Gastrocnemius medialis (tissue), 4 donors: ENCODE measurements around the gene NRG3. TPM values are rescaled to one million over a fixed set of nuclear protein-coding genes. Genes with fewer than 3 reads are reported as not detected.

ENCODE experiments used
- ATAC-seq, 2 donors: fragments of 150-250 bp; one replicate each; pipeline ENCODE4 v1.9.1; 2016
- DNase-seq, 2 donors: peaks; one replicate each; pipeline ENCODE4 v3.0.0-alpha.2; 2019
- H3K27ac ChIP-seq, 4 donors: fragments of 200-600 bp; sonication (generic); 1 replicate in 1 of 4; 2 replicates in 3 of 4; pipeline ENCODE4 v1.5.1; 2016 to 2018; ENCODE audit warnings: mild to moderate bottlenecking in 2 of 4, moderate library complexity in 1 of 4
- H3K27me3 ChIP-seq, 3 donors: fragments of 200-600 bp; sonication (generic) in 2 of 3; 1 replicate in 1 of 3; 2 replicates in 2 of 3; pipeline versions ENCODE4 v1.5.1 to v1.6.0; 2016 to 2019; ENCODE audit warnings: mild to moderate bottlenecking in 1 of 3, moderate library complexity in 1 of 3
- H3K36me3 ChIP-seq, 2 donors: fragments of 200-600 bp; sonication (generic) in 1 of 2; one replicate each; pipeline ENCODE4 v1.5.1; 2017 to 2018
- H3K4me1 ChIP-seq, 2 donors: fragments of 200-600 bp; sonication (generic) in 1 of 2; one replicate each; pipeline ENCODE4 v1.5.1; 2016 to 2017; ENCODE audit warnings: mild to moderate bottlenecking in 2 of 2
- H3K4me3 ChIP-seq, 4 donors: fragments of 200-600 bp; sonication (generic) in 3 of 4; 1 replicate in 1 of 4; 2 replicates in 3 of 4; pipeline ENCODE4 v1.5.1; 2016 to 2019; ENCODE audit warnings: mild to moderate bottlenecking in 2 of 4
- H3K9me3 ChIP-seq, 3 donors: fragments of 200-600 bp; sonication (generic) in 2 of 3; 1 replicate in 1 of 3; 2 replicates in 2 of 3; pipeline ENCODE4 v1.5.1; 2016 to 2019
- CTCF ChIP-seq, 5 experiments: fragments of 450-650 bp in 3 of 5; fragments of 200-600 bp in 2 of 5; sonication (generic) in 2 of 5; IDR thresholded peaks in 4 of 5; conservative IDR thresholded peaks in 1 of 5; 1 replicate in 4 of 5; 2 replicates in 1 of 5; pipeline ENCODE4 v1.5.1; 2016 to 2019; ENCODE audit warnings: antibody characterized with exemption in 5 of 5, mild to moderate bottlenecking in 3 of 5, moderate library complexity in 3 of 5
- POLR2A ChIP-seq, 2 donors: fragments of 450-650 bp; IDR thresholded peaks; one replicate each; pipeline ENCODE4 v1.6.1; 2017; ENCODE audit warnings: antibody characterized with exemption in 2 of 2, mild to moderate bottlenecking in 2 of 2, moderate library complexity in 2 of 2
- in situ Hi-C, 4 donors: fragments of 200-750 bp; cut with MboI; loops; one replicate each; pipeline versions ENCODE4 v1.15.0 to v1.8.0; 2017; ENCODE audit warnings: low sequenced_read_pairs in 4 of 4
- intact Hi-C: fragments of 100-400 bp; cut with DNase I; formaldehyde crosslinking; loops from one replicate; pipeline ENCODE4 v1.15.1; 2023; ENCODE audit warnings: low total_unique reads
- total RNA-seq, 4 donors: library from RNA; depleted of rRNA; stranded (reverse); fragments of >200 nt; gene quantifications; one replicate each; pipeline versions ENCODE4 v1.1.0 to v1.2.3, GENCODE V29; 2016

Gene NRG3
- total RNA-seq, 4 donors from 2014 or later: not detected

GRCh38 chr10:82308641-82309040 is 433.6 kb downstream of the NRG3 start:
- ATAC-seq: no peak

GRCh38 chr10:82310839-82311238 is 435.8 kb downstream of the NRG3 start:
- in situ Hi-C loops: no loop called here
- H3K27me3 ChIP-seq: no peaks in the 10 kb centered on the region
- intact Hi-C loops: no loop called here
- DNase-seq (no peak), ATAC-seq (no peak)
- no peak overlapping the region for H3K27ac ChIP-seq
- H3K9me3 ChIP-seq: no peaks in the 10 kb centered on the region
- no peaks in the 10 kb centered on the region for H3K36me3 ChIP-seq
- H3K4me1 ChIP-seq: no peaks in the 10 kb centered on the region
- TF ChIP-seq POLR2A (IDR thresholded peaks at IDR 0.05) (no peak), CTCF (IDR thresholded peaks at IDR 0.05 in 4 of 5, conservative IDR thresholded peaks at IDR 0.05 in 1 of 5) (no peak)
- H3K4me3 ChIP-seq: no peak overlapping the region

More at GRCh38 chr10:82308641-82309040, 433.6 kb downstream of the NRG3 start:
- in situ Hi-C loops (no loop called here), intact Hi-C loops (no loop called here)
- Histone ChIP-seq H3K36me3 (no peaks in the 10 kb centered on the region), H3K4me3 (no peak overlapping the region), H3K9me3 (no peaks in the 10 kb centered on the region), H3K27me3 (no peaks in the 10 kb centered on the region), H3K4me1 (no peaks in the 10 kb centered on the region), H3K27ac (no peak overlapping the region)
- TF ChIP-seq CTCF (IDR thresholded peaks at IDR 0.05 in 4 of 5, conservative IDR thresholded peaks at IDR 0.05 in 1 of 5) (no peak), POLR2A (IDR thresholded peaks at IDR 0.05) (no peak)
- DNase-seq: no peak

GRCh38 chr10:82313401-82313800 is 438.4 kb downstream of the NRG3 start:
- H3K27me3 ChIP-seq: no peaks in the 10 kb centered on the region
- H3K27ac ChIP-seq: no peak overlapping the region
- intact Hi-C loops: no loop called here
- TF ChIP-seq CTCF (IDR thresholded peaks at IDR 0.05 in 4 of 5, conservative IDR thresholded peaks at IDR 0.05 in 1 of 5) (no peak), POLR2A (IDR thresholded peaks at IDR 0.05) (no peak)
- H3K9me3 ChIP-seq: no peaks in the 10 kb centered on the region
- DNase-seq: no peak
- no peak overlapping the region for H3K4me3 ChIP-seq
- no peak for ATAC-seq
- H3K36me3 ChIP-seq: no peaks in the 10 kb centered on the region
- in situ Hi-C loops: no loop called here
- H3K4me1 ChIP-seq: no peaks in the 10 kb centered on the region

GRCh38 chr10:82318534-82318933 is 443.5 kb downstream of the NRG3 start:
- no peak for DNase-seq
- no peaks in the 10 kb centered on the region for H3K4me1 ChIP-seq
- in situ Hi-C loops (no loop called here), intact Hi-C loops (no loop called here)
- TF ChIP-seq POLR2A (IDR thresholded peaks at IDR 0.05): no peak
- no peak for TF ChIP-seq CTCF (IDR thresholded peaks at IDR 0.05 in 4 of 5, conservative IDR thresholded peaks at IDR 0.05 in 1 of 5)
- H3K27me3 ChIP-seq: no peaks in the 10 kb centered on the region
- H3K9me3 ChIP-seq: no peaks in the 10 kb centered on the region
- no peak for ATAC-seq
- no peak overlapping the region for H3K27ac ChIP-seq
- H3K4me3 ChIP-seq: no peak overlapping the region
- H3K36me3 ChIP-seq: no peaks in the 10 kb centered on the region

- no peak for DNase-seq
- Histone ChIP-seq H3K4me1 (no peaks in the 10 kb centered on the region), H3K27ac (no peak overlapping the region), H3K4me3 (no peak overlapping the region), H3K36me3 (no peaks in the 10 kb centered on the region), H3K27me3 (no peaks in the 10 kb centered on the region), H3K9me3 (no peaks in the 10 kb centered on the region)
- intact Hi-C loops: no loop called here
- in situ Hi-C loops: no loop called here
- no peak for TF ChIP-seq CTCF (IDR thresholded peaks at IDR 0.05 in 4 of 5, conservative IDR thresholded peaks at IDR 0.05 in 1 of 5)
- no peak for TF ChIP-seq POLR2A (IDR thresholded peaks at IDR 0.05)
- ATAC-seq: no peak
Measured at GRCh38 chr10:82319074-82319473, 444.1 kb downstream of the NRG3 start.
